Heart right ventricle (tissue), 16 donors: ENCODE measurements around the gene MACROD2. TPM values are rescaled to one million over a fixed set of nuclear protein-coding genes. Genes with fewer than 3 reads are reported as not detected.

Experiments
- ATAC-seq, 8 donors: fragments of 200-7000 bp; cut with Tn5 transposase; one replicate each; pipeline ENCODE4 v1.9.1; 2020; ENCODE audit warnings: mild to moderate bottlenecking in 8 of 8, moderate library complexity in 8 of 8, moderate number of reproducible peaks in 1 of 8
- DNase-seq, 2 donors: peaks; one replicate each; pipeline ENCODE4 v3.0.0-alpha.2; 2020
- H3K27ac ChIP-seq, 10 donors: fragments of 200-600 bp; sonication (generic) in 2 of 10; one replicate each; pipeline versions ENCODE4 v1.5.0 to v1.8.0; 2020 to 2022; ENCODE audit warnings: mild to moderate bottlenecking in 3 of 10
- H3K27me3 ChIP-seq, 7 donors: fragments of 200-600 bp; one replicate each; pipeline ENCODE4 v1.8.0; 2021 to 2022; ENCODE audit warnings: mild to moderate bottlenecking in 2 of 7
- H3K36me3 ChIP-seq, 9 donors: fragments of 200-600 bp; sonication (generic) in 1 of 9; one replicate each; pipeline versions ENCODE4 v1.5.0 to v1.8.0; 2020 to 2022; ENCODE audit warnings: mild to moderate bottlenecking in 2 of 9
- H3K4me1 ChIP-seq, 9 donors: fragments of 200-600 bp; sonication (generic) in 1 of 9; one replicate each; pipeline versions ENCODE4 v1.5.0 to v1.8.0; 2020 to 2022; ENCODE audit warnings: mild to moderate bottlenecking in 4 of 9
- H3K4me3 ChIP-seq, 10 donors: fragments of 200-600 bp; sonication (generic) in 2 of 10; one replicate each; pipeline versions ENCODE4 v1.5.0 to v1.8.0; 2020 to 2022; ENCODE audit warnings: mild to moderate bottlenecking in 7 of 10, moderate library complexity in 2 of 10
- H3K9me3 ChIP-seq, 11 donors: fragments of 200-600 bp in 10 of 11; sonication (generic) in 2 of 11; one replicate each; pipeline versions ENCODE4 v1.5.0 to v1.8.0; 2013 to 2022; ENCODE audit warnings: mild to moderate bottlenecking in 2 of 11, control low read depth in 1 of 11, moderate library complexity in 1 of 11
- WGBS, 2 donors: extraction: QIAGEN DNeasy Blood & Tissue Kit; methylation state at CpG; one replicate each; pipeline ENCODE4 v1.1.7; 2013; ENCODE audit warnings: inconsistent platforms in 1 of 2; 5-methylcytosine and 5-hydroxymethylcytosine counted together
- intact Hi-C, 10 donors: fragments of 100-400 bp; cut with DNase I; formaldehyde crosslinking; loops; one replicate each; pipeline versions ENCODE4 v1.11.1 to v1.14.2; 2022
- polyA plus RNA-seq, 2 donors: library from polyadenylated mRNA; stranded (reverse); fragments of 200-250 nt; gene quantifications; one replicate each; pipeline ENCODE4 v1.2.3, GENCODE V29; 2013
- total RNA-seq, 10 donors: library from RNA; stranded (reverse); fragmentation: NEBNext Ultra II Directional in 3 of 10; extraction: Animal tissue kit (Norgen Biotek cat#: 25700) in 3 of 10; gene quantifications; one replicate each; pipeline versions ENCODE4 v1.2.1 to v1.2.4, GENCODE V29; 2021 to 2023
- TF ChIP-seq, protein P1 (sequence below), 9 donors: fragments of 200-600 bp; sonication (generic) in 2 of 9; IDR thresholded peaks; one replicate each; pipeline versions ENCODE4 v1.5.0 to v1.8.0; 2021 to 2022; ENCODE audit warnings: antibody characterized with exemption in 9 of 9, mild to moderate bottlenecking in 5 of 9, moderate library complexity in 1 of 9
- donor health status: Arrhythmogenic right ventricular cardiomyopathy.
- donor health status: ischemic (EF 13 %, LVEDD 7.1; RV severe dilation, severe dysfunction).
- donor health status: healthy with polysubstance abuse.
- donor health status: DM: no; HTN: yes; CAD: no.
- donor health status: DM: no; HTN: no; CAD: no.
- donor health status: ischemic (EF 25% LVEDD 6.9; RV normal size, moderate dysfunction).
- donor health status: ischemic (EF 25% LVEDD 5.7; RV mildly dilated, moderate dysfunction).
- donor health status: healthy.
- donor health status: DM: yes; HTN: yes; CAD: no.
- donor health status: Ischemic cardiomyopathy.
- donor health status: ischemic (EF 35%, LVEDD 5.7; RV mildly dilated, moderate dysfunction).
- donor health status: nonischemic (EF 11% LVEDD 7.7; RV severe dilation, severe dysfunction).
- donor health status: DM: yes; HTN: yes; CAD: no.
- donor health status: PGD.
- donor health status: ischemic (EF 29% LVEDD 5.4; RV normal size, mild dysfunction).
- donor health status: nonischemic (EF 23%, LVEDD 6.1; RV moderate dilation, normal function).

Gene MACROD2
- total and polyA plus RNA-seq, 12 donors: 0.28 to 6.4 (median 4.1) TPM

DNA sequence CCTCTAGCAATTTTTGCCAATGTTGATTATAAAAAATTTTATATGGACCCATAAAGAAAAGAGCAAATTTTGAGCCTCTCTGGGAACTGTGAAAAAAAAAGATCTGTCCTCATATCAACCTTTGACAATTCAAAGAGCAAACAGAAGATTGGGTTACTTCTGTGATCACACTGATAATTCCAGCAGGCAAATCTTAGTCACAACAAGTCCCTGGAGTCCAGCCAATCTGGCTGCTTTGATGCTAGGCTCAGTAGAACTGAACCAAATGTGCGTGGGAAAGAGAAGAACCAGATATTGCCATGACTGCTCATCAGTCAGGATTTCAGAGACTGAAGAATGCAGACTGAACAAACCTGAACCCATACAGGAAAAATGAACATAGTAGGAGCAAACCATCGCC, 780.5 kb downstream of the MACROD2 start:
- Histone ChIP-seq H3K4me1 (no peaks in the 10 kb centered on the region), H3K4me3 (no peak overlapping the region), H3K9me3 (peaks cover 0 to 7% (median 0%) of the 10 kb centered on the region in 11 donors), H3K27ac (no peak overlapping the region), H3K27me3 (no peaks in the 10 kb centered on the region), H3K36me3 (no peaks in the 10 kb centered on the region)
- TF ChIP-seq, protein P1, sequence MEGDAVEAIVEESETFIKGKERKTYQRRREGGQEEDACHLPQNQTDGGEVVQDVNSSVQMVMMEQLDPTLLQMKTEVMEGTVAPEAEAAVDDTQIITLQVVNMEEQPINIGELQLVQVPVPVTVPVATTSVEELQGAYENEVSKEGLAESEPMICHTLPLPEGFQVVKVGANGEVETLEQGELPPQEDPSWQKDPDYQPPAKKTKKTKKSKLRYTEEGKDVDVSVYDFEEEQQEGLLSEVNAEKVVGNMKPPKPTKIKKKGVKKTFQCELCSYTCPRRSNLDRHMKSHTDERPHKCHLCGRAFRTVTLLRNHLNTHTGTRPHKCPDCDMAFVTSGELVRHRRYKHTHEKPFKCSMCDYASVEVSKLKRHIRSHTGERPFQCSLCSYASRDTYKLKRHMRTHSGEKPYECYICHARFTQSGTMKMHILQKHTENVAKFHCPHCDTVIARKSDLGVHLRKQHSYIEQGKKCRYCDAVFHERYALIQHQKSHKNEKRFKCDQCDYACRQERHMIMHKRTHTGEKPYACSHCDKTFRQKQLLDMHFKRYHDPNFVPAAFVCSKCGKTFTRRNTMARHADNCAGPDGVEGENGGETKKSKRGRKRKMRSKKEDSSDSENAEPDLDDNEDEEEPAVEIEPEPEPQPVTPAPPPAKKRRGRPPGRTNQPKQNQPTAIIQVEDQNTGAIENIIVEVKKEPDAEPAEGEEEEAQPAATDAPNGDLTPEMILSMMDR (IDR thresholded peaks at IDR 0.05): no peak
- no peak for DNase-seq
- 55 to 58% methylated on average over 2 of the region's 2 CpGs for WGBS, 2 donors
- intact Hi-C loops: no loop called here
- no peak for ATAC-seq

DNA sequence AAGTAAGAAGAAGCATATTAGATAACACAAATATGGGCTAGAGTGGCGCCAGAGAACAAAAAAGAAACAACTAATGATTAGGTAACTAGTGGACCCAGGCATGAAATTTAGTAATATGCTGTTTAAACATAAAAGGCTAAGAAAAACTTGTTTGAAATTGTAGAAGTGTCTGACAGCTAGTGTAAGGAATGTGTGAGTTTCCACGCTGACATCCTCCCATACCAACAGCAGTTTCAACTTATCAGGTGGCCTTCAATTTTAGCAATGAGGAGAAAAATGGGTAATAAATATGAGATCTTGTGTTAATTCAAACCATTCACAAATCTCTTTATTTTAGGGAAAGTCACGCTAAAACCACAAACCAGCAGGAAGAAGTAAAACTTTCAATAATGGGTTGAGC, 782.3 kb downstream of the MACROD2 start:
- Histone ChIP-seq H3K4me1 (no peaks in the 10 kb centered on the region), H3K27me3 (no peaks in the 10 kb centered on the region), H3K4me3 (no peak overlapping the region), H3K36me3 (no peaks in the 10 kb centered on the region), H3K27ac (no peak overlapping the region), H3K9me3 (peaks cover 0 to 7% (median 0%) of the 10 kb centered on the region in 11 donors)
- WGBS, 2 donors: 76 to 78% methylated on average over 3 of the region's 3 CpGs
- ATAC-seq (no peak), DNase-seq (no peak)
- intact Hi-C loops: no loop called here
- TF ChIP-seq, protein P1 (IDR thresholded peaks at IDR 0.05): no peak

DNA sequence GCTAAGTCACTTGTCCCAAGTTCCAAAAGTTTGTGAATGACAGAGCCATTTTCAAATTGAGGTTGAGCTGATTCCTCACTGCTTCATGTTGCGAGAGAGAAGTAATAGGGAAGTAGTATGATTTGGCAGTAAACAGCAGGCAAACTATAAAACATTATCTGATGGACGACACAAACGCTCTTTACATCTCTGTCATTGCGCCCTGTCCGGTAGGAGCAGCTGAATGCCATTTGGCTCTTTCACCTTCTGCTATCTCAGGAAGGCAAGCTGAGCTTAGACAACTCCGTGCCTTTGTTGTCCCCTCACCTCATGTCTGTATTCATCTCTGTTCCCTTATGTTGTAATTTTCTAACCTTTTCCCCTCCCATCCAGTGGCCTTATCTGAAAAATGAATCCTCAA, 782.8 kb downstream of the MACROD2 start:
- Histone ChIP-seq H3K27ac (no peak overlapping the region), H3K4me3 (no peak overlapping the region), H3K4me1 (no peaks in the 10 kb centered on the region), H3K36me3 (no peaks in the 10 kb centered on the region), H3K27me3 (no peaks in the 10 kb centered on the region), H3K9me3 (peaks cover 0 to 7% (median 0%) of the 10 kb centered on the region in 11 donors)
- intact Hi-C loops: no loop called here
- ATAC-seq (no peak), DNase-seq (no peak)
- TF ChIP-seq, protein P1 (IDR thresholded peaks at IDR 0.05): no peak
- WGBS, 2 donors: 73 to 77% methylated on average over 6 of the region's 6 CpGs

DNA sequence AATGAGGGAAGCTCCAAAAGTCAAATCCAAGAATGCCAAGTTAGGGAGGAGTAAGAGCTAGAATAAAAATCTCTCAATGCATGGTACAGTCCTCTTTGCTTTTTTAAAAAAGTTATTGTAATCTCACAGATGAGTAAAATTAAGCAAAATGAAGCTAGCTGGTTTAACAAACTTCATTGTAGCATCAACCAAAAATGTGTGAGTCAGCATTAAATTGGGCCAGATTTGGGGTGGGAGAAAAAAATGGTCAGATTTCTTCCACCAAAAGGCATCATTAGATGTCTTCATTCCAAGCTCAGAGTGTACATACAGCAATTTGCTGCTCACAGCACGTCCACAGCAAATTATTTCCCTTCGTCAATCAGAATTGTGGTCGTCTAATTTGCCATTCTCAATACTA, 783.6 kb downstream of the MACROD2 start:
- DNase-seq (no peak), ATAC-seq (no peak)
- TF ChIP-seq, protein P1 (IDR thresholded peaks at IDR 0.05): no peak
- intact Hi-C loops: no loop called here
- Histone ChIP-seq H3K27ac (no peak overlapping the region), H3K27me3 (no peaks in the 10 kb centered on the region), H3K4me1 (no peaks in the 10 kb centered on the region), H3K36me3 (no peaks in the 10 kb centered on the region), H3K9me3 (peaks cover 0 to 7% (median 0%) of the 10 kb centered on the region in 11 donors), H3K4me3 (no peak overlapping the region)
- 89 to 94% methylated on average over 3 of the region's 3 CpGs for WGBS, 2 donors
